HS-5 (cell line): ENCODE measurements around the gene TNIK.
"Not testable (repeated sequence)": the region's sequence is repeated elsewhere in the genome, so short reads cannot be mapped to it uniquely, and the experiment has no call there.

Experiments used
- DNase-seq: peaks from one replicate; pipeline ENCODE4 v3.0.0-alpha.2; 2012; ENCODE audit warnings: low read depth

Gene TNIK

GRCh38 chr3:171307046-171307585 lies 153.1 kb downstream of the TNIK start:
- DNase-seq, result no peak

- peak; percentile 46 for DNase-seq
Measured at GRCh38 chr3:171306631-171307030, 153.6 kb downstream of the TNIK start.

GRCh38 chr3:171305823-171306222 lies 154.4 kb downstream of the TNIK start:
- not testable (repeated sequence) for DNase-seq

GRCh38 chr3:171304498-171304897 lies 155.7 kb downstream of the TNIK start:
- DNase-seq, result not testable (repeated sequence)

- DNase-seq, result not testable (repeated sequence)
Measured at GRCh38 chr3:171304017-171304416, 156.2 kb downstream of the TNIK start.

- no peak for DNase-seq
Measured at GRCh38 chr3:171301998-171302397, 158.2 kb downstream of the TNIK start.

GRCh38 chr3:171301002-171301401 lies 159.2 kb downstream of the TNIK start:
- DNase-seq, result no peak

GRCh38 chr3:171297951-171298350 lies 162.3 kb downstream of the TNIK start:
- no peak for DNase-seq

GRCh38 chr3:171297207-171297606 lies 163.0 kb downstream of the TNIK start:
- no peak for DNase-seq

GRCh38 chr3:171295484-171296373 lies 164.5 kb downstream of the TNIK start:
- DNase-seq, result no peak

- no peak for DNase-seq
Measured at GRCh38 chr3:171293142-171293782, 166.9 kb downstream of the TNIK start.

GRCh38 chr3:171290680-171291079 lies 169.5 kb downstream of the TNIK start:
- DNase-seq, result no peak

- no peak for DNase-seq
Measured at GRCh38 chr3:171289291-171289690, 170.9 kb downstream of the TNIK start.

- DNase-seq, result not testable (repeated sequence)
Measured at GRCh38 chr3:171287761-171288160, 172.4 kb downstream of the TNIK start.

- no peak for DNase-seq
Measured at GRCh38 chr3:171286580-171287249, 173.5 kb downstream of the TNIK start.

GRCh38 chr3:171285287-171285686 lies 174.9 kb downstream of the TNIK start:
- DNase-seq, result peak; percentile 4

- DNase-seq, result peak; percentile 87
Measured at GRCh38 chr3:171284308-171285075, 175.7 kb downstream of the TNIK start.

- DNase-seq, result no peak
Measured at GRCh38 chr3:171283848-171284222, 176.4 kb downstream of the TNIK start.

GRCh38 chr3:171283183-171283847 lies 176.9 kb downstream of the TNIK start:
- no peak for DNase-seq

- DNase-seq, result no peak
Measured at GRCh38 chr3:171282041-171282440, 178.2 kb downstream of the TNIK start.
